ENCODE measurements around the gene BTBD6.

Gene BTBD6

DNA sequence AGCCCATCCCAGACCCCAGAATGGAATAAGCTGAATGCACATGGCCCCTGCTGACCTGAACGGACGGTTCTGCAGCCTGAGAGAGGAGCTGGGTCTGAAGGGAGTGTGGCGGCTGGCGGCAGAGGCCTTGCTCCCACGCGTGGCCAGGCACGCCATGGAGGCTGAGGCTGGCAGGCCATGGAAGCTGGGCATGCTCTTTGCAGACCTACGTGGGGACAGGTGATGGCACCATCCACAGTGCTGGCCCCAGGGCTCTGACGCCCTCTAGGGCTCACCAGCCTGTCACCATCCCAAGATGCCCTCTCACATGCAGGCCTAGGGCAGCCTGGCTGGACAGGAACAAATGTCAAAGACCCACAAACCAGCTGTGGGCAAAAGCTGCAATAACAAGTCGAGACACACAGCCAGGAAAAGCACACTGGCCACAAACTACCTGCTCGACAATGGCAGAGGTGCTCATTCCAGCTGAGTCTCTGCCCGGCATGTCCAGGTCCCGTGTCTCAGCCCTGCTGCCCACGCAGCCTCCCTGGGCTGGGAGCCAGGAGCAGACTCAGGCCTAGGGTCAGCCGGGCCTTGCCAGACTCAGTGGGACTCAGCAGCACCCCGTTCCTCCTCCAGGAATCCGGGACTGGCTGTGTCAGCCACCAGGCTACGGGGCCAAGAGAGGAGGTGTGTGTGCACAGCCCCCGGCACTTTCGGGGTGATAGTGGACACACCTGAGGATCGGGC lies 19.7 kb downstream of the BTBD6 start:
- Histone ChIP-seq H3K4me2 (ENCODE audit: insufficient read depth, low read length) (no peak overlapping the region), H3K27ac (ENCODE audit: low read length) (no peak overlapping the region), H3K9me3 (ENCODE audit: insufficient read depth, low read length, severe bottlenecking) (no peaks in the 10 kb centered on the region), H3K36me3 (ENCODE audit: insufficient read depth, low read length) (peaks cover 23% of the 10 kb centered on the region), H4K20me1 (ENCODE audit: insufficient read depth, low read length) (peaks cover 45% of the 10 kb centered on the region), H3K27me3 (ENCODE audit: insufficient read depth, low read length, poor library complexity) (no peaks in the 10 kb centered on the region), H3K9ac (ENCODE audit: low read depth, low read length) (no peak overlapping the region), H3K79me2 (ENCODE audit: insufficient read depth, low read length) (peaks cover 39% of the 10 kb centered on the region), H3K4me3 (ENCODE audit: low read depth in 1 of 2, low read length in 2 of 2) (no peak overlapping the region), H2AFZ (ENCODE audit: low read depth, low read length) (no peak overlapping the region), H3K4me1 (ENCODE audit: insufficient read depth, low read length) (no peaks in the 10 kb centered on the region)
- DNase-seq (no peak), ATAC-seq (ENCODE audit: insufficient read depth, low read depth) (no peak)
- TF ChIP-seq CTCF (IDR thresholded peaks at IDR 0.05; ENCODE audit: borderline replicate concordance, extremely low read depth, low read length, poor library complexity, severe bottlenecking) (peak; percentile 12), EZH2 (IDR thresholded peaks at IDR 0.05; ENCODE audit: borderline replicate concordance, low read depth, low read length, severe bottlenecking) (no peak)

DNA sequence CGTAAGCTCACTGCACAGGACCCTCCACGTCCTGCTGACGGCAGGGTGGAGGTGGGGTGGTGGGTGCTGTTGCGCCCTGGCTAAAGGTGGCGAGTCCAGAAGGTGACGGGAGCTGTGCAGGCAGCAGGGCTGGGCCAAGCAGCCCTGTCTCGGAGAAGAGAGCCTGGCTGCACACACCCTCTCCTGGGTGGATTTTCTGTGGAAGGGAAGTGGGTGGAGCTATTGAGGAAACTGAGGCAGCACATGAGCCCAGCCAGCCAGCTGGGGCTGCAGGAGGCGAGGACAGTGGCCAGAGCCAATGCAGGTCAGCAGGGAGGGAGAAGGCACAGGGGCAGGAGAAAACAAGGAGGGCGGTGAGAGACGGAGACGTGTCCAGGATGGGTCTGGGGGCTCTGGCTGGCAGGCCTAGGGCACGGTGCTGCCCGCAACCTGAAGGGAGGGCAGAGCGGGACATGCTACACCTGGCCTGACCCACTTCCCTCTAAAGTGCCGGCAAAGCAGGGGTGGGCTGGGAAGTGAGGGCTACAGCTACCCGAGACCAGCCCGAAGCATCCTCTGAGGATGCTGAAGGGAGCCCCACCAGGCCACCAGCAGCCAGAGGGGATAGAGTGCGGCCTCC lies 20.5 kb downstream of the BTBD6 start:
- no peak overlapping the region for H3K4me3 ChIP-seq (ENCODE audit: low read depth in 1 of 2, low read length in 2 of 2)
- H3K79me2 ChIP-seq (ENCODE audit: insufficient read depth, low read length): peaks cover 36% of the 10 kb centered on the region
- H3K4me2 ChIP-seq (ENCODE audit: insufficient read depth, low read length): no peak overlapping the region
- DNase-seq (no peak), ATAC-seq (ENCODE audit: insufficient read depth, low read depth) (no peak)
- TF ChIP-seq EZH2 (IDR thresholded peaks at IDR 0.05; ENCODE audit: borderline replicate concordance, low read depth, low read length, severe bottlenecking) (no peak), CTCF (IDR thresholded peaks at IDR 0.05; ENCODE audit: borderline replicate concordance, extremely low read depth, low read length, poor library complexity, severe bottlenecking) (no peak)
- no peak overlapping the region for H2AFZ ChIP-seq (ENCODE audit: low read depth, low read length)
- peaks cover 23% of the 10 kb centered on the region for H3K36me3 ChIP-seq (ENCODE audit: insufficient read depth, low read length)
- no peak overlapping the region for H3K9ac ChIP-seq (ENCODE audit: low read depth, low read length)
- H3K27me3 ChIP-seq (ENCODE audit: insufficient read depth, low read length, poor library complexity): no peaks in the 10 kb centered on the region
- H3K9me3 ChIP-seq (ENCODE audit: insufficient read depth, low read length, severe bottlenecking): no peaks in the 10 kb centered on the region
- H3K4me1 ChIP-seq (ENCODE audit: insufficient read depth, low read length): no peaks in the 10 kb centered on the region
- no peak overlapping the region for H3K27ac ChIP-seq (ENCODE audit: low read length)
- peaks cover 48% of the 10 kb centered on the region for H4K20me1 ChIP-seq (ENCODE audit: insufficient read depth, low read length)

GRCh38 chr14:105269405-105269804 lies 21.1 kb downstream of the BTBD6 start:
- Histone ChIP-seq H3K9me3 (ENCODE audit: insufficient read depth, low read length, severe bottlenecking) (no peaks in the 10 kb centered on the region), H3K4me2 (ENCODE audit: insufficient read depth, low read length) (no peak overlapping the region), H3K27me3 (ENCODE audit: insufficient read depth, low read length, poor library complexity) (no peaks in the 10 kb centered on the region), H3K36me3 (ENCODE audit: insufficient read depth, low read length) (peaks cover 23% of the 10 kb centered on the region), H3K4me3 (ENCODE audit: low read depth in 1 of 2, low read length in 2 of 2) (no peak overlapping the region), H3K27ac (ENCODE audit: low read length) (no peak overlapping the region), H3K9ac (ENCODE audit: low read depth, low read length) (no peak overlapping the region), H3K79me2 (ENCODE audit: insufficient read depth, low read length) (peaks cover 37% of the 10 kb centered on the region), H3K4me1 (ENCODE audit: insufficient read depth, low read length) (no peaks in the 10 kb centered on the region), H2AFZ (ENCODE audit: low read depth, low read length) (no peak overlapping the region), H4K20me1 (ENCODE audit: insufficient read depth, low read length) (peaks cover 50% of the 10 kb centered on the region)
- no peak for ATAC-seq (ENCODE audit: insufficient read depth, low read depth)
- TF ChIP-seq CTCF (IDR thresholded peaks at IDR 0.05; ENCODE audit: borderline replicate concordance, extremely low read depth, low read length, poor library complexity, severe bottlenecking) (no peak), EZH2 (IDR thresholded peaks at IDR 0.05; ENCODE audit: borderline replicate concordance, low read depth, low read length, severe bottlenecking) (no peak)
- DNase-seq: no peak
